ENCODE results near the gene REX1BD. TPM values are rescaled to one million over a fixed set of nuclear protein-coding genes. Genes with fewer than 3 reads are reported as not detected.

REX1BD gene
- total and polyA plus RNA-seq, 2 of the 8 experiments (the other 6 are each of a cell fraction or from before 2014, with no cell fraction given), result 56.8 to 62.7 TPM

DNA sequence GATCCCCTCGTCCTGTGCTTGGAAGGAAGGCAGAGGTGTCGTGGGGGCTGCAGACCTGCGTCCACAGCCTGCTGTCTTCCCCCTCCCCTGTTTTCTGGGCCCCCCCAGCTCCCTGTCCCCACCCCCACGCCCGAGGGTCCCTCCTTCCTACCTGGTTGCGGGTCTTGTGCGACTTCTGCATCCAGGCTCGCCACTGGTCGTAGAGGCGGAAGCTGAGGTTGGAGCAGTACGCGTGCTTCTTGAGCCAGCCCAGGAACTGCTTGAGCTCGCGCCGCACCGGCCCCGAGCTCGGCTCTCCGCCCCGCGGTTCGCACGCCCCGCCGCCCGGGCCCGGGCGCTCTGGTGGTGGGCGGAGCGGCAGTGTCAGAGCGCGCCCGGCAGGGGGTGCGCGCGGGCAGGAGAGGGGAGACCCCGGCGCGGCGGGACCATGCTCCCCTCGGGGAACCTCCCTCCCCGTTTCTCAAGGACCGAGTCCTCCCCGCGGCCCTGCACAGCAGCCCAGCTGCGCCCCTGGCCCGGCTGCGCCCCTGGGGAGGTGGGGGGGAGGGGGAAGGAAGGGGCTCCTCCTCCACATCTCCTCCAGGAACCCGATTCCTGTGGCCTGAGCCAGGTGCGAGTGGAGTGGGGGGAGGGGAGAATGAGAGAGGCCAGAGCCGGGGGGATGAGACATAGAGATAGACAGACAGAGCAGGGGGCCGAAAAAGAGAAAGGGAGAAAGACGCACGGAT is 5.7 kb downstream of the REX1BD start:
- Histone ChIP-seq H2AK5ac (ENCODE audit: low read depth, low read length) (0 out of 2 replicates have a peak overlapping the region, but pooled peaks have one; percentile 34), H3K36me3 (ENCODE audit: control insufficient read depth in 2 of 4, insufficient read depth in 4 of 4, low read length in 3 of 4) (no peaks in the 10 kb centered on the region), H3K56ac (replicated peaks; ENCODE audit: insufficient read length, low read depth, low read length) (peak overlapping the region; percentile 74), H3K4me2 (ENCODE audit: insufficient read depth in 1 of 2, low read depth in 2 of 2, low read length in 2 of 2) (peak overlapping the region; percentile 72 to 74), H3K23ac (ENCODE audit: insufficient read length) (no peak overlapping the region), H3K79me2 (ENCODE audit: control insufficient read depth in 1 of 2, insufficient read depth in 2 of 2, low read length in 2 of 2) (no peaks in the 10 kb centered on the region), H4K91ac (replicated peaks; ENCODE audit: insufficient read length, low read length) (peak overlapping the region; percentile 66), H2BK5ac (ENCODE audit: low read depth, low read length) (peak overlapping the region; percentile 46; the same call in 1 of the 2 replicates), H2BK12ac (ENCODE audit: low read depth, low read length) (peak overlapping the region; percentile 80; the same call in 1 of the 2 replicates), H4K5ac (ENCODE audit: insufficient read length, low read depth, low read length) (peak overlapping the region; percentile 73), H3K9ac (replicated peaks in 1 of 4; ENCODE audit: extremely low read depth in 1 of 4, low read depth in 3 of 4, low read length in 3 of 4) (no peak overlapping the region), H3K79me1 (ENCODE audit: low read depth, low read length) (no peaks in the 10 kb centered on the region), H3K4me3 (ENCODE audit: extremely low read depth in 1 of 4, insufficient read depth in 2 of 4, low read depth in 3 of 4, low read length in 4 of 4) (peak overlapping the region; percentile 30 to 66 (median 36)), H2BK15ac (ENCODE audit: low read length) (no peak overlapping the region), H3K4me1 (replicated peaks in 1 of 4; ENCODE audit: control insufficient read depth in 3 of 4, insufficient read depth in 4 of 4, low read length in 3 of 4) (peaks cover 2 to 38% (median 28%) of the 10 kb centered on the region in 4 experiments), H3K18ac (ENCODE audit: extremely low read depth, low read length) (peak overlapping the region; percentile 95), H4K8ac (ENCODE audit: extremely low read depth, insufficient read depth, low read length) (no peak overlapping the region), H3K14ac (ENCODE audit: insufficient read length) (no peak overlapping the region), H2BK120ac (replicated peaks; ENCODE audit: low read depth, low read length) (no peak overlapping the region), H3K9me3 (ENCODE audit: insufficient read depth in 2 of 2, low read depth in 1 of 2, low read length in 1 of 2) (no peaks in the 10 kb centered on the region), H2BK20ac (ENCODE audit: low read length) (peak overlapping the region; percentile 51; the same call in 1 of the 2 replicates), H3K27ac (ENCODE audit: low read depth, low read length) (peak overlapping the region; percentile 24; the same call in 1 of the 2 replicates), H3K4ac (replicated peaks; ENCODE audit: insufficient read length, low read depth, low read length) (peak overlapping the region; percentile 63), H3K27me3 (replicated peaks in 1 of 4; ENCODE audit: control insufficient read depth in 3 of 4, extremely low read depth in 1 of 4, insufficient read depth in 3 of 4, low read length in 3 of 4) (peaks cover 0 to 6% (median 3%) of the 10 kb centered on the region in 4 experiments; a peak in 5 of 7 replicates), H2AFZ (ENCODE audit: low read length) (no peak overlapping the region), H4K20me1 (replicated peaks in 1 of 2; ENCODE audit: control insufficient read depth in 1 of 2, insufficient read depth in 2 of 2, low read length in 2 of 2) (peaks cover 0 to 3% of the 10 kb centered on the region in 2 experiments), H3K23me2 (ENCODE audit: low read depth, low read length) (peaks cover 11% of the 10 kb centered on the region)
- FAIRE-seq, result no peak
- 3% methylated on average over 33 of the region's 54 CpGs; no CpG with 5 or more reads in 1 of the 2 experiments for WGBS, 2 experiments (ENCODE audit: extremely low coverage in 1 of 2, insufficient coverage in 1 of 2, insufficient read length in 1 of 2, insufficient replicate concordance in 2 of 2, low coverage in 1 of 2, low lambda C conversion rate in 2 of 2, missing lambda C conversion rate in 1 of 2)
- ChIA-PET POLR2A (ENCODE audit: partially characterized antibody) (interaction anchor here (0.7 to 10.3 kb wide), 13 partner anchors 10 to 165 kb away, joined by 3 to 112 read pairs (median 6); partner anchors contain the start of genes ELL, KXD1, TMEM59L and UBA52), CTCF (ENCODE audit: partially characterized antibody) (interaction anchor here (0.6 to 12.5 kb wide), 24 partner anchors 10 to 253 kb away, joined by 3 to 139 read pairs (median 4); partner anchors contain the start of genes FKBP8 and UBA52)
- peak in 1 of 2 experiments; percentile 90 for DNase-seq (ENCODE audit: low read depth in 1 of 2, low spot score in 2 of 2)
- peak; percentile 59 for TF ChIP-seq TAF7 (optimal IDR thresholded peaks at IDR 0.05; ENCODE audit: borderline replicate concordance, low read depth, low read length)
- peak; percentile 31 for TF ChIP-seq KDM4A (IDR thresholded peaks at IDR 0.05; ENCODE audit: low read depth, low read length, severe bottlenecking)
- TF ChIP-seq, protein P1, sequence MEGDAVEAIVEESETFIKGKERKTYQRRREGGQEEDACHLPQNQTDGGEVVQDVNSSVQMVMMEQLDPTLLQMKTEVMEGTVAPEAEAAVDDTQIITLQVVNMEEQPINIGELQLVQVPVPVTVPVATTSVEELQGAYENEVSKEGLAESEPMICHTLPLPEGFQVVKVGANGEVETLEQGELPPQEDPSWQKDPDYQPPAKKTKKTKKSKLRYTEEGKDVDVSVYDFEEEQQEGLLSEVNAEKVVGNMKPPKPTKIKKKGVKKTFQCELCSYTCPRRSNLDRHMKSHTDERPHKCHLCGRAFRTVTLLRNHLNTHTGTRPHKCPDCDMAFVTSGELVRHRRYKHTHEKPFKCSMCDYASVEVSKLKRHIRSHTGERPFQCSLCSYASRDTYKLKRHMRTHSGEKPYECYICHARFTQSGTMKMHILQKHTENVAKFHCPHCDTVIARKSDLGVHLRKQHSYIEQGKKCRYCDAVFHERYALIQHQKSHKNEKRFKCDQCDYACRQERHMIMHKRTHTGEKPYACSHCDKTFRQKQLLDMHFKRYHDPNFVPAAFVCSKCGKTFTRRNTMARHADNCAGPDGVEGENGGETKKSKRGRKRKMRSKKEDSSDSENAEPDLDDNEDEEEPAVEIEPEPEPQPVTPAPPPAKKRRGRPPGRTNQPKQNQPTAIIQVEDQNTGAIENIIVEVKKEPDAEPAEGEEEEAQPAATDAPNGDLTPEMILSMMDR (IDR thresholded peaks at IDR 0.05; ENCODE audit: control extremely low read depth in 1 of 3, insufficient read depth in 1 of 3, low read depth in 1 of 3, low read length in 3 of 3), result peak; percentile 63 to 83 (median 66)
- TF ChIP-seq TEAD4 (IDR thresholded peaks at IDR 0.05; ENCODE audit: low read depth, low read length), result no peak
- TF ChIP-seq CEBPB (IDR thresholded peaks at IDR 0.05; ENCODE audit: low read depth, low read length), result no peak
- TF ChIP-seq HDAC2 (IDR thresholded peaks at IDR 0.05; ENCODE audit: borderline replicate concordance in 1 of 2, low read depth in 2 of 2, low read length in 2 of 2), result no peak
- no peak for TF ChIP-seq CHD1 (IDR thresholded peaks at IDR 0.05; ENCODE audit: low read depth, low read length)
- TF ChIP-seq EGR1 (IDR thresholded peaks at IDR 0.05; ENCODE audit: borderline replicate concordance, low read depth, low read length), result peak; percentile 56; the same call in 1 of the 2 replicates
